Karpas-422 (cell line): ENCODE data around the gene TAS2R31. TPM values are rescaled to one million over a fixed set of nuclear protein-coding genes. Genes with fewer than 3 reads are reported as not detected.
"Not testable (repeated sequence)": the region's sequence is repeated elsewhere in the genome, so short reads cannot be mapped to it uniquely, and the experiment has no call there.

Source experiments
- DNase-seq: peaks from one replicate; pipeline ENCODE4 v3.0.0-alpha.2; 2015
- H2AFZ ChIP-seq: fragments of 200-600 bp; sonication (generic); 2 replicates; pipeline ENCODE4 v1.6.1; 2014; ENCODE audit warnings: antibody characterized with exemption, low read length, mixed read lengths
- H3K27ac ChIP-seq: fragments of 200-600 bp; sonication (generic); 2 replicates; pipeline ENCODE4 v1.5.1; 2014; ENCODE audit warnings: mild to moderate bottlenecking, low read length, moderate library complexity
- H3K27me3 ChIP-seq: fragments of 200-600 bp; sonication (generic); 2 replicates; pipeline ENCODE4 v1.6.1; 2014; ENCODE audit warnings: low read length, mixed read lengths
- H3K36me3 ChIP-seq: fragments of 200-600 bp; sonication (generic); 2 replicates; pipeline ENCODE4 v1.6.1; 2014; ENCODE audit warnings: low read length, mixed read lengths; ENCODE audit not compliant: insufficient read depth
- H3K4me1 ChIP-seq: fragments of 200-600 bp; sonication (generic); 2 replicates; pipeline ENCODE4 v1.6.1; 2014; ENCODE audit warnings: mild to moderate bottlenecking, low read length, mixed read lengths
- H3K4me2 ChIP-seq: fragments of 200-600 bp; sonication (generic); 2 replicates; pipeline ENCODE4 v1.6.1; 2014; ENCODE audit warnings: low read length, low read depth, mild to moderate bottlenecking; ENCODE audit not compliant: poor library complexity, severe bottlenecking
- H3K4me3 ChIP-seq: fragments of 200-600 bp; sonication (generic); 2 replicates; pipeline ENCODE4 v1.5.1; 2014; ENCODE audit warnings: mild to moderate bottlenecking, antibody characterized with exemption, low read length, mixed read lengths
- H3K79me2 ChIP-seq: fragments of 200-600 bp; sonication (generic); 2 replicates; pipeline ENCODE4 v1.6.1; 2014; ENCODE audit warnings: mild to moderate bottlenecking, low read length, mixed read lengths
- H3K9ac ChIP-seq: fragments of 200-600 bp; sonication (generic); 2 replicates; pipeline ENCODE4 v1.6.0; 2014; ENCODE audit warnings: low read length
- H3K9me2 ChIP-seq: fragments of 200-600 bp; sonication (generic), shearing (Covaris generic); replicated peaks from 2 replicates; pipeline ENCODE4 v1.6.0; 2014; ENCODE audit warnings: mild to moderate bottlenecking, low read length, moderate library complexity; ENCODE audit not compliant: insufficient read depth
- H3K9me3 ChIP-seq: fragments of 300-700, 200-600 bp; sonication (generic); 2 replicates; pipeline ENCODE4 v1.6.1; 2014; ENCODE audit warnings: low read length, mixed read lengths
- H4K20me1 ChIP-seq: fragments of 200-600 bp; sonication (generic); 2 replicates; pipeline ENCODE4 v1.6.1; 2014; ENCODE audit warnings: mild to moderate bottlenecking, antibody characterized with exemption, low read length, low read depth; ENCODE audit not compliant: insufficient read depth
- total RNA-seq: library from RNA; depleted of rRNA; stranded (reverse); fragments of >200 nt; shearing (Covaris generic); gene quantifications from 2 replicates; pipeline ENCODE4 v1.2.3, GENCODE V29; 2014; ENCODE audit warnings: low replicate concordance; rRNA removed

TAS2R31 gene
- 9.5 and 18.0 TPM in 2 replicates for total RNA-seq

- H2AFZ ChIP-seq: no peak within 1 kb of the TSS
- no peak within 1 kb of the TSS for H3K4me2 ChIP-seq
- H3K27me3 ChIP-seq: no peaks in the 10 kb centered on the region
- no peaks in the 10 kb centered on the region for H4K20me1 ChIP-seq
- H3K4me1 ChIP-seq: no peaks in the 10 kb centered on the region
- H3K4me3 ChIP-seq: no peak within 1 kb of the TSS
- H3K9ac ChIP-seq: no peak within 1 kb of the TSS
- no peaks in the 10 kb centered on the region for H3K9me2 ChIP-seq
- H3K79me2 ChIP-seq: peaks cover 16% of the 10 kb centered on the region
- H3K36me3 ChIP-seq: no peaks in the 10 kb centered on the region
- no peaks in the 10 kb centered on the region for H3K9me3 ChIP-seq
- no peak within 1 kb of the TSS for H3K27ac ChIP-seq
- DNase-seq: no peak
These were observed at the start of gene TAS2R31 for GRCh38 chr12:11031307-11031706. TSS of gene TAS2R31 (minus strand) at chr12:11031407. CDS start at chr12:11031335, 72 bp downstream.

GRCh38 chr12:11078246-11078645 lies 47.0 kb upstream of the TAS2R31 start:
- H3K4me3 ChIP-seq: no peak overlapping the region
- H3K9me3 ChIP-seq: no peaks in the 10 kb centered on the region
- no peaks in the 10 kb centered on the region for H3K9me2 ChIP-seq
- H3K4me1 ChIP-seq: no peaks in the 10 kb centered on the region
- H3K4me2 ChIP-seq: no peak overlapping the region
- H3K79me2 ChIP-seq: peaks cover 43% of the 10 kb centered on the region
- no peaks in the 10 kb centered on the region for H4K20me1 ChIP-seq
- no peak for DNase-seq
- H3K36me3 ChIP-seq: no peaks in the 10 kb centered on the region
- no peaks in the 10 kb centered on the region for H3K27me3 ChIP-seq
- H3K27ac ChIP-seq: no peak overlapping the region
- no peak overlapping the region for H3K9ac ChIP-seq
- H2AFZ ChIP-seq: no peak overlapping the region

- Histone ChIP-seq H3K4me1 (no peaks in the 10 kb centered on the region), H3K9ac (no peak overlapping the region), H3K27ac (no peak overlapping the region), H3K36me3 (no peaks in the 10 kb centered on the region), H2AFZ (no peak overlapping the region), H3K27me3 (no peaks in the 10 kb centered on the region), H3K4me2 (no peak overlapping the region), H4K20me1 (no peaks in the 10 kb centered on the region), H3K9me2 (no peaks in the 10 kb centered on the region), H3K4me3 (no peak overlapping the region), H3K79me2 (peaks cover 51% of the 10 kb centered on the region), H3K9me3 (no peaks in the 10 kb centered on the region)
- no peak for DNase-seq
These were observed 44.4 kb upstream of the TAS2R31 start for GRCh38 chr12:11075642-11076041.

- no peaks in the 10 kb centered on the region for H3K9me2 ChIP-seq
- H3K9me3 ChIP-seq: no peaks in the 10 kb centered on the region
These were observed 40.2 kb upstream of the TAS2R31 start for GRCh38 chr12:11071414-11071813.

GRCh38 chr12:11070999-11071398 lies 39.8 kb upstream of the TAS2R31 start:
- H3K4me3 ChIP-seq: no peak overlapping the region
- DNase-seq: no peak
- H3K9me2 ChIP-seq: no peaks in the 10 kb centered on the region
- no peaks in the 10 kb centered on the region for H3K36me3 ChIP-seq
- no peaks in the 10 kb centered on the region for H3K4me1 ChIP-seq
- no peaks in the 10 kb centered on the region for H3K27me3 ChIP-seq
- no peaks in the 10 kb centered on the region for H4K20me1 ChIP-seq
- no peak overlapping the region for H3K9ac ChIP-seq
- H2AFZ ChIP-seq: no peak overlapping the region
- H3K9me3 ChIP-seq: no peaks in the 10 kb centered on the region
- H3K4me2 ChIP-seq: no peak overlapping the region
- H3K27ac ChIP-seq: no peak overlapping the region
- H3K79me2 ChIP-seq: peaks cover 51% of the 10 kb centered on the region

More at GRCh38 chr12:11071414-11071813, 40.2 kb upstream of the TAS2R31 start:
- no peak overlapping the region for H2AFZ ChIP-seq
- H3K79me2 ChIP-seq: peaks cover 49% of the 10 kb centered on the region
- H3K36me3 ChIP-seq: no peaks in the 10 kb centered on the region
- no peak overlapping the region for H3K4me2 ChIP-seq
- no peak for DNase-seq
- H3K4me3 ChIP-seq: no peak overlapping the region
- no peak overlapping the region for H3K9ac ChIP-seq
- H3K27ac ChIP-seq: no peak overlapping the region
- H4K20me1 ChIP-seq: no peaks in the 10 kb centered on the region
- no peaks in the 10 kb centered on the region for H3K27me3 ChIP-seq
- H3K4me1 ChIP-seq: no peaks in the 10 kb centered on the region

- H4K20me1 ChIP-seq: no peaks in the 10 kb centered on the region
- H3K27me3 ChIP-seq: no peaks in the 10 kb centered on the region
- H3K9ac ChIP-seq: no peak overlapping the region
- H3K4me2 ChIP-seq: no peak overlapping the region
- no peak overlapping the region for H3K27ac ChIP-seq
- H2AFZ ChIP-seq: no peak overlapping the region
- H3K4me1 ChIP-seq: no peaks in the 10 kb centered on the region
- peaks cover 55% of the 10 kb centered on the region for H3K79me2 ChIP-seq
- H3K36me3 ChIP-seq: no peaks in the 10 kb centered on the region
- H3K9me3 ChIP-seq: no peaks in the 10 kb centered on the region
- no peak overlapping the region for H3K4me3 ChIP-seq
- no peaks in the 10 kb centered on the region for H3K9me2 ChIP-seq
- no peak for DNase-seq
These were observed 38.7 kb upstream of the TAS2R31 start for GRCh38 chr12:11069854-11070365.

- Histone ChIP-seq H3K9ac (no peak overlapping the region), H3K9me3 (no peaks in the 10 kb centered on the region), H3K4me2 (no peak overlapping the region), H3K79me2 (peaks cover 66% of the 10 kb centered on the region), H3K36me3 (no peaks in the 10 kb centered on the region), H2AFZ (no peak overlapping the region), H3K9me2 (no peaks in the 10 kb centered on the region), H3K4me1 (no peaks in the 10 kb centered on the region), H3K27me3 (no peaks in the 10 kb centered on the region), H4K20me1 (no peaks in the 10 kb centered on the region), H3K4me3 (no peak overlapping the region), H3K27ac (no peak overlapping the region)
- DNase-seq: no peak
These were observed 36.3 kb upstream of the TAS2R31 start for GRCh38 chr12:11067514-11067913.

GRCh38 chr12:11062194-11062593 lies 31.0 kb upstream of the TAS2R31 start, which contains the start of gene TAS2R46:
TSS of gene TAS2R46 (minus strand) at chr12:11062294. CDS start at chr12:11062294, 0 bp downstream.
- peaks cover 67% of the 10 kb centered on the region for H3K79me2 ChIP-seq
- H3K9ac ChIP-seq, H3K4me2 ChIP-seq, H3K36me3 ChIP-seq, H3K4me3 ChIP-seq, H4K20me1 ChIP-seq, H3K9me2 ChIP-seq, H2AFZ ChIP-seq, H3K9me3 ChIP-seq, DNase-seq, H3K4me1 ChIP-seq, H3K27ac ChIP-seq, H3K27me3 ChIP-seq: not testable (repeated sequence)
